Measurements from ENCODE around the gene TMCO4. TPM values are rescaled to one million over a fixed set of nuclear protein-coding genes. Genes with fewer than 3 reads are reported as not detected.

TMCO4 gene
- total and polyA plus RNA-seq, 3 donors from 2014 or later: 10.5 to 17.7 (median 14.9) TPM

DNA sequence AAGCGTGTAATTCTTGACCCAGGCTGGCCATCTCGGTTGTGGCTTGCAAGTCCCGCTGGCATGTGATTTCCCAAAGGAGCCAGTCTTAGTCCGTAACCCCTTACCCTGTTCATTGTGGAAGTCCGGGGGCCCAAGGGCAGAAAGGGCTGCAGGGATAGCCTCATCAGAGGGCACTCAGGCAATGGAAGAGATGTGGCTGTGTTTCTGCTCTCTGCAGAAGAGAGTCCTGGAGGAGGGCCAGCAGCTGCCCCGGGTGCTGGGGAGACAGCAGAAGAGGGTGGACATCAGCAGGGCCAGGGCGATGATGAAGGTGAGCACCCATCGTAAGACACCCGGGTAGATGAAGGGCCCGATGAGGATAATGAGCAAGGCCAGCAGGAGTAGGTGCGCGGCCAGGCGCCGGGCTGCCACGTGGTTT is 14.5 kb upstream of the TMCO4 start:
- intact Hi-C loops (cut with DNase I; ENCODE audit: low total_unique reads): no loop called here
- Histone ChIP-seq H3K36me3 (ENCODE audit: low read depth, missing control alignments) (no peaks in the 10 kb centered on the region), H3K27me3 (no peaks in the 10 kb centered on the region), H3K4me1 (peaks cover 5% of the 10 kb centered on the region), H3K27ac (no peak overlapping the region), H3K4me3 (no peak overlapping the region), H3K9me3 (no peaks in the 10 kb centered on the region)
- TF ChIP-seq POLR2A (IDR thresholded peaks at IDR 0.05): no peak
- TF ChIP-seq, protein P1, sequence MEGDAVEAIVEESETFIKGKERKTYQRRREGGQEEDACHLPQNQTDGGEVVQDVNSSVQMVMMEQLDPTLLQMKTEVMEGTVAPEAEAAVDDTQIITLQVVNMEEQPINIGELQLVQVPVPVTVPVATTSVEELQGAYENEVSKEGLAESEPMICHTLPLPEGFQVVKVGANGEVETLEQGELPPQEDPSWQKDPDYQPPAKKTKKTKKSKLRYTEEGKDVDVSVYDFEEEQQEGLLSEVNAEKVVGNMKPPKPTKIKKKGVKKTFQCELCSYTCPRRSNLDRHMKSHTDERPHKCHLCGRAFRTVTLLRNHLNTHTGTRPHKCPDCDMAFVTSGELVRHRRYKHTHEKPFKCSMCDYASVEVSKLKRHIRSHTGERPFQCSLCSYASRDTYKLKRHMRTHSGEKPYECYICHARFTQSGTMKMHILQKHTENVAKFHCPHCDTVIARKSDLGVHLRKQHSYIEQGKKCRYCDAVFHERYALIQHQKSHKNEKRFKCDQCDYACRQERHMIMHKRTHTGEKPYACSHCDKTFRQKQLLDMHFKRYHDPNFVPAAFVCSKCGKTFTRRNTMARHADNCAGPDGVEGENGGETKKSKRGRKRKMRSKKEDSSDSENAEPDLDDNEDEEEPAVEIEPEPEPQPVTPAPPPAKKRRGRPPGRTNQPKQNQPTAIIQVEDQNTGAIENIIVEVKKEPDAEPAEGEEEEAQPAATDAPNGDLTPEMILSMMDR (IDR thresholded peaks at IDR 0.05): no peak
- WGBS, 2 donors: 88 to 94% methylated on average over 15 of the region's 15 CpGs
- DNase-seq: no peak

- no peaks in the 10 kb centered on the region for H3K36me3 ChIP-seq (ENCODE audit: low read depth, missing control alignments)
- DNase-seq: no peak
- no peaks in the 10 kb centered on the region for H3K9me3 ChIP-seq
- peaks cover 5% of the 10 kb centered on the region for H3K4me1 ChIP-seq
- intact Hi-C loops (cut with DNase I; ENCODE audit: low total_unique reads): no loop called here
- TF ChIP-seq POLR2A (IDR thresholded peaks at IDR 0.05): no peak
- TF ChIP-seq, protein P1 (IDR thresholded peaks at IDR 0.05): no peak
- no peak overlapping the region for H3K4me3 ChIP-seq
- no peaks in the 10 kb centered on the region for H3K27me3 ChIP-seq
- 93 to 95% methylated on average over 4 of the region's 4 CpGs for WGBS, 2 donors
- no peak overlapping the region for H3K27ac ChIP-seq
Observed at GRCh38 chr1:19813643-19813960, 13.9 kb upstream of the TMCO4 start.

GRCh38 chr1:19812875-19813642 is 13.3 kb upstream of the TMCO4 start:
- Histone ChIP-seq H3K9me3 (no peaks in the 10 kb centered on the region), H3K36me3 (ENCODE audit: low read depth, missing control alignments) (no peaks in the 10 kb centered on the region), H3K27ac (no peak overlapping the region), H3K27me3 (no peaks in the 10 kb centered on the region), H3K4me1 (peaks cover 5% of the 10 kb centered on the region), H3K4me3 (no peak overlapping the region)
- no peak for TF ChIP-seq POLR2A (IDR thresholded peaks at IDR 0.05)
- TF ChIP-seq, protein P1 (IDR thresholded peaks at IDR 0.05): no peak
- 61 to 66% methylated on average over 15 of the region's 15 CpGs for WGBS, 2 donors
- DNase-seq: no peak
- intact Hi-C loops (cut with DNase I; ENCODE audit: low total_unique reads): no loop called here

DNA sequence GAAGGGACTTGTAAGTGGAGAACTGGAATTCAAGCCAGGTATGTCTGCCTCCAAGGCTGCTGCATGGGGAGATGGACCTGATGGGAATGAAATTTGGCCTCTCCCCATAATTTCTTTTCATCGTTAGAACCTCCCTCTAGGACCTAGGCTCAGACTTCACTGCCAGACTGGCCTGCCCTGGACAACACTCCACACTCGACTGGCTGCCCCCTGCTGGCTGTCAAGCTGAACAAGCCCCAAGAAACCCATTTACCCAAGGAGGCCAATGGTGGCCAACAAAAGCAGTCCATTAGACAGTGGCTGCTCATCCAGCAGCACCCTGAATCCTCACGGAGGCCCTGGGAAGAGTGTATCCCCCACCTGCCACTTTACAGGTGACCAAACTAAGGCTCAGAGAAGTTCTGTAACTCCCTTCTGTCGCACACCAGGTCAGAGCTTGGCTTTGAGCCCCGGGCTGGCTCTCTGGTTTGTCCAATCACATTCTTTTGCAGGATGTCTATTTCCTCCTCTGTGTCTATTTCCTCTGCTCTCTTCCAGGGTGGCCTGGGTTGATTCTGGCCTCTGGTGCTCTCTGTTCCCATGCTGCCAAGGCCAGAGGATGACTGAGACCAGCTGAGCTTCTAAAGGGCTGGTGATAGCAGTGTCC is 11.6 kb upstream of the TMCO4 start:
- H3K9me3 ChIP-seq: no peaks in the 10 kb centered on the region
- no peak for TF ChIP-seq POLR2A (IDR thresholded peaks at IDR 0.05)
- TF ChIP-seq, protein P1 (IDR thresholded peaks at IDR 0.05): peak in 1 of 3 experiments; percentile 11
- H3K4me3 ChIP-seq: no peak overlapping the region
- no peaks in the 10 kb centered on the region for H3K36me3 ChIP-seq (ENCODE audit: low read depth, missing control alignments)
- H3K4me1 ChIP-seq: peaks cover 5% of the 10 kb centered on the region
- intact Hi-C loops (cut with DNase I; ENCODE audit: low total_unique reads): no loop called here
- H3K27me3 ChIP-seq: no peaks in the 10 kb centered on the region
- 73 to 74% methylated on average over 5 of the region's 5 CpGs for WGBS, 2 donors
- peak; percentile 33 for DNase-seq
- H3K27ac ChIP-seq: no peak overlapping the region
